C4-2B (cell line): ENCODE data around the gene PAK4.

Source experiments
- H3K27ac ChIP-seq: fragments of 450-650 bp; 2 replicates; pipeline ENCODE4 v1.5.1; 2017
- ZFX ChIP-seq: fragments of 450-650 bp; IDR thresholded peaks from 2 replicates; pipeline ENCODE4 v1.6.1; 2017
- TF ChIP-seq, protein P1 (sequence below): fragments of 450-650 bp; conservative IDR thresholded peaks from 2 replicates; pipeline ENCODE4 v1.5.1; 2017; ENCODE audit warnings: mild to moderate bottlenecking

The PAK4 gene

DNA sequence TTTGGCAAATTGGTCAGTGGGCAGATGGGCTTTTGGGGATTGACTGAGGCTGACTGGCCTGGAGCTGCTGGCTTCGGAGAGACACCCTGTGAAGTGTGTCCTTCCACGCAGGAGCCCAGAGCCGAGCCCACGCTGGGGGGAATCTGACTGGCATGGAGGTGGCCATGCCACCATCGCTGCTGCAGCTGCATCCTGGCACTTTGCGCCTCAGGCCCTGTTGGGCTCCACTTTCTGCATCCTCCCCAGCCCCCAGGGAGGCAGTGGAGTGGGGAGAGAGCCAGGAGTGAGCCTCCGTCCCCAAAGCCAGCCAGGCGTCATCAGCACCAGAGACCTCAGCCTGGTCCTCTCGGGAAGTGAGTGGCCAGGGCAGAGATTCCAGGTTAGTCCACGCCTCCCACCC lies 54.2 kb downstream of the PAK4 start:
- H3K27ac ChIP-seq, result no peak overlapping the region

DNA sequence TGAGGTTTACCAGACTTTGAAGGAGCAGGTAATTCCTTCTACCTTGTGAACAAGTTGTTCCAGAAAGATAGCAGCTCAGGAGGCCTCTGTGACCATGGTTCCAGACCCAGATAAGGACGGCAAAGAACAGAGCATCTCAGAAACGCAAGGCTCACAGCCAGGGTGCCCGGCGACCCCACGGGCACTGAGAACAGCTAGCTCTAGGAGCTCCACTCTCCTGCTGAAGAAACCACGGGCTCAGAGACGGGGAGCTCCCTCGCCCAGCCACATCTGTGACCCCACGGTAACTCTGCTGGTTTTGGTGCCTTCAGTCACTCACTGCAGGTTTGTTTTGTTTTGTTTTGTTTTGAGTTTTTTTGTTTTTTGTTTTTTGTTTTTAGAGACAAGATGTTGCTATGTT lies 55.2 kb downstream of the PAK4 start:
- TF ChIP-seq ZFX, result no peak
- TF ChIP-seq, protein P1, sequence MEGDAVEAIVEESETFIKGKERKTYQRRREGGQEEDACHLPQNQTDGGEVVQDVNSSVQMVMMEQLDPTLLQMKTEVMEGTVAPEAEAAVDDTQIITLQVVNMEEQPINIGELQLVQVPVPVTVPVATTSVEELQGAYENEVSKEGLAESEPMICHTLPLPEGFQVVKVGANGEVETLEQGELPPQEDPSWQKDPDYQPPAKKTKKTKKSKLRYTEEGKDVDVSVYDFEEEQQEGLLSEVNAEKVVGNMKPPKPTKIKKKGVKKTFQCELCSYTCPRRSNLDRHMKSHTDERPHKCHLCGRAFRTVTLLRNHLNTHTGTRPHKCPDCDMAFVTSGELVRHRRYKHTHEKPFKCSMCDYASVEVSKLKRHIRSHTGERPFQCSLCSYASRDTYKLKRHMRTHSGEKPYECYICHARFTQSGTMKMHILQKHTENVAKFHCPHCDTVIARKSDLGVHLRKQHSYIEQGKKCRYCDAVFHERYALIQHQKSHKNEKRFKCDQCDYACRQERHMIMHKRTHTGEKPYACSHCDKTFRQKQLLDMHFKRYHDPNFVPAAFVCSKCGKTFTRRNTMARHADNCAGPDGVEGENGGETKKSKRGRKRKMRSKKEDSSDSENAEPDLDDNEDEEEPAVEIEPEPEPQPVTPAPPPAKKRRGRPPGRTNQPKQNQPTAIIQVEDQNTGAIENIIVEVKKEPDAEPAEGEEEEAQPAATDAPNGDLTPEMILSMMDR, result no peak
- H3K27ac ChIP-seq, result no peak overlapping the region

More for the DNA sequence above, 54.2 kb downstream of the PAK4 start:
- no peak for TF ChIP-seq ZFX

DNA sequence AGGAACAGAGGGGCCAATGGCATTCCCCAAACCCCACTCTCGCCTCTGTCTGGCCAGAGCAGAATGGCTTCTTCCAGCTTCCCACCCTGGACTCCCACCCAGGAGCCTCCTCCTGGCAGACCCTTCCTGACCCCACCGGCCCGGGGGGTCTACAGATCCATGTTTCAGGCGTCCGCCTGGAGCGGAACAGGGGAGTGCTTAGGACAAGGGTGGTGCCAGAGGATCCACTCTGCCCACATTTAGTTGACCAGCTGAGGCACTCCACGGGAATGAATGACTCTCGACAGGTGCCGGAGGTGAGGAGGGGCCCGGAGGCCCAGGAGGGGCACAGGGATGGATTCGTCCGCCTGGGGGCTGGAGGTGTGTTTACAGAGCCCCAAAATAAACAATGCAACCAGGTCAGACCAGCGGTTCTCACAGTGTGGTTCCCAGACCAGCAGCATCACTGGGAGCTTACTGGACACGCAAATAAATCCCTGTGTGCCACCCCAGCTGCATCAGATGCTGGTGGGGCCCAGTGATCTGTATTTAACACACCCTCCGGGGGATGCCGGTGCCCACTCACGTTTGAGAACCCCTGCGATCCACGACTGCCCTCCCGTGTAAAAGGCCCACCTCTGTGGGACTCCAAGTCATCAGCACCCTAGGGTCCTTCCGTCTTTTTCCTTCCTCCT lies 56.1 kb downstream of the PAK4 start:
- TF ChIP-seq ZFX, result no peak
- TF ChIP-seq, protein P1, result no peak
- no peak overlapping the region for H3K27ac ChIP-seq

DNA sequence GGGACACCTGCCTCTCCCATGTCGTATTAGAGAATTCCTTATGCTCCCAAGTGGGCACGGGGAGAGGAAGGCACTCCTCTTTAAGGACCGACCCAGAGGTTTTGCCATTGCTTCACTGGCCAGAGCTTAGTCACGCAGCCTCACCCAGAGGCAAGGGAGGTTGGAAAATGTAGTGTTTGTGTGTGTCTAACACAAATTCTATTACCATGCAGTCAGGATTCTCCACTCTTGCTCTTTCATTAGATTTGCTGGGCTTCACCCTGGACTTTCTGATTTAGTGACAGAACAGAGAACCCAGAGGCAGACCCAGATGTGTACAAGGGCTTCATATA lies 56.6 kb downstream of the PAK4 start:
- TF ChIP-seq, protein P1, result no peak
- TF ChIP-seq ZFX, result no peak
- no peak overlapping the region for H3K27ac ChIP-seq

DNA sequence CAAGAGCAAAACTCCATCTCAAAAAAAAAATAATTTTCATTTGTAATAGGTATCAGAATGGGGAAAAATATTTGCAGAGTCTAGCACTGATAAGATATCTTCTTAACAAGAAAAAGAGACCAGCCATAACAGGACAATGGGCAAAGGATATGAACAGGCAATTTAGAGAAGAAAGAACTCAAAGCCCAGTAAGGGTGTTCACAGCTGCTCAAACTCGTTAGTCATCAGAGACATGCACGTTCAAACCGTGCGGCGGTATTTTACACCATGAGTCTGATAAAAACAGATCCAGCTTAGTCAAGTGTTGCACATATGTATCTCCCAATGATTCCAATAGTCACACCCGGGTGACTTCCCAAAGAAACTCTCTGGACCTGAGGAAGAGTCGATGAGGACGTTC lies 57.5 kb downstream of the PAK4 start:
- H3K27ac ChIP-seq, result no peak overlapping the region
- no peak for TF ChIP-seq ZFX
- TF ChIP-seq, protein P1, result no peak

DNA sequence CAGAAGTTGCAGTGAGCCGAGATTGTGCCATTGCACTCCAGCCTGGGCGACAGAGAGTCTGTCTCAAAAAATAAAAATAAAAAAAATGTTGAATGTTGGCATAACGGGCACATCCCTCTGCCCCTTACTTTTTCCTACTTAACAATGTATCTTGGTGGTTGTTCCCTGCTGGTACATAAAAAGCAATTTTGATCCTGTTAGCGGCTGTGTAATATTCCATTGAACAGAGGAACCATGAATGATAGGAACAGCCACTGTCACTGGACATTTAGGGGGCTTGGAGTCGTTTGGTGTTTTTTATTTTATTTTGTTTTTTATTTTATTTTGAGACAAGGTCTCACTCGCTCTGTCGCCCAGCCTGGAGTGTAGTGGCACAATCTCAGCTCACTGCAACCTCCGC lies 60.8 kb downstream of the PAK4 start:
- H3K27ac ChIP-seq, result no peak overlapping the region
- TF ChIP-seq ZFX, result no peak
- TF ChIP-seq, protein P1, result no peak

DNA sequence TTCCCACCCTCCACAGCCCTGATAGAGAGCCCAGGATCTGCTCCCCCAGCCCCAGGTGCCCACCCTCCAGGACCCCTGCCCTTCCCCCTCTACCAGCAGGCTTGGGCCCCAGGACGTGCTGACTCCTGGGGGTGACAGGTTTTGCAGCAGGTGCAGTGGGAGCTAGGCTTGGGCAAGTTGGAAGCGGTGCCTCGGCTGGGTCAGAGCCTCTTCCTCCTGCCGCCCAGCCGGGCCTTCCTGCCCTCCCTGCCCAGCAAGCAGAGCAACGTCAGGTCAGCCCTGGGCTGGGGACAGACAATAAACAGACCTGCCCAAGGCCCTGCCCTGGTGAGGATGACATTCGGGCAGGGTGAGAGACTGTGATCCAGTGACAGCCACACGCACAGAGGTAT lies 62.0 kb downstream of the PAK4 start:
- no peak overlapping the region for H3K27ac ChIP-seq
- TF ChIP-seq, protein P1, result peak; percentile 70; the same call in 1 of the 2 replicates
- no peak for TF ChIP-seq ZFX

DNA sequence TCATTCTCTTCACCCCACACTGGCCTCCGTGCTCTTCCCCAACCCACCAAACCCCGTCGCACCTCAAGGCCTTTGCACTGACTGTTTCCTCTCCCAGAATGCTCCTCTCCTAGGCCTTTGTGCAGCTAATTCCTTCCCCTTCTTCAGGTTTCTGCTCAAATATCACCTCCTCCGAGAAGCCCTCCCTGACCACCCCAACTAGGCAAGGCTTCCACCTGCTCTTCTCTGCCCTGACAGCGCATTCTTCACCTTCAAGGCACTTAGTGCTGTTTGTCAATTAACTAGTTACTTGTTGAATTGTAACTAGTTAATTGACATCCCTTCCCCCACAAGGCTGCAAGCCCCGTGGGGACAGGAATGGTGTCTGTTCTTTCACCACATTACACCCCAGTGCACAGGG lies 63.4 kb downstream of the PAK4 start:
- TF ChIP-seq ZFX, result no peak
- TF ChIP-seq, protein P1, result no peak

More for the DNA sequence above, 63.4 kb downstream of the PAK4 start:
- no peak overlapping the region for H3K27ac ChIP-seq
